HG03520 (cell line): ENCODE measurements around the gene IFI30.
"Not testable (repeated sequence)": the region's sequence is repeated elsewhere in the genome, so short reads cannot be mapped to it uniquely, and the experiment has no call there.

Experiments used
- ATAC-seq: cut with Tn5 transposase; IDR thresholded peaks from one replicate; pipeline ENCODE4 v1.9.1; 2021; ENCODE audit warnings: mild to moderate bottlenecking, moderate library complexity; ENCODE audit not compliant: unreplicated experiment

IFI30 gene

DNA sequence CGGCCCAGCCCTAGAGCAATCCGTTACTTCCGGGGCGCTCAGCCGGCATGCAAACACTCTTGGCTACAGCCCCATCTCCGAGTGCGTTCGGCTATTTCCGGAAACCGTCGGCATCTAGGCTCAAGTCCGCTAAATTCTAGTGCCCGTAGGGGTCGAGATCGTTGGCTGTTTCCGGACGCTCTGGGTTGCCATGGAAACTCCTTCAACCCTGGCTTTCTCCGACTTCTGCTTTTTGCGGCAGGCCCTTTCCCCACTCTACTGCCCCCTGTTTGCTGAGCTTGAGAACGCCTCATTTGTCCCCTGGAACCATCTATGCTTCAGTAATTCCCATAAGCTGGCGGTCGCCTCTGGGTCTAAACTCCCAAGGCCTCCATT, 21.2 kb upstream of the IFI30 start:
- ATAC-seq: peak; percentile 51

DNA sequence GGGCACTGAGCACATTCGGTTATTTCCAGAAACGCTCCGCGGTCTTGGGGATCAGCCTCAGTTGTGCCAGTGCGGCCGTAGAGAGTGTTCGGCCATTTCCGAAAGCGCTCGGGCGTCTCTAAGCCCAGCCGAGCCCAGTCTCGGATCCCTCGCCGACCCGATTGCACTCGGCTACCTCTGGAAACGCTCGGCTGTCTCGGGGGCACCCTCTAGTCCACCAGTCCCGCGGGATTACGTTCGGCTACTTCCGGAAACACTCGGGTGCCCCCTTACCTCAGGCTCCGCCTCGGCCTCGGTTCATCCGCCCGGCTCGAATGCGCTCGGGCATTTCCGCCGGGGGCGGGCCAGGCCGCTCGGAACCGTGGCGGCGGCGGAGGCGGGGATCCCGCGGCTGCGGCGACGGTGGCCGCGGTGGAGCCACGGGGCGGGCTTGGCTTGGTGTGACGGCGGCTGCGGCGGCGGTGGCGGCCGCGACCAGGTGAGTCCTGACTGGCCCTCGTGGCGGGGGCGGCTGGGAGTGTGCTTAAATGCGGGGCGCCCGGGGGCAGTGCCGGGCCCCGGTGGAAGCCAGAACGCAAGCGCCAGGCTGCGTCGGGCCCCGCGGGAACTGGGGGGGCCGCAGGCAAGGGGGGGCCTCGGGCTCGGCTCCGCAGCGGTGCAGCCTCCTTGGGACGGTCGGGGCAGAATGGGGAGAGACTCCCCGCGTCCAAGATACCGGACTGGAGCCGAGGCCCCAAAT, 20.6 kb upstream of the IFI30 start, which contains the start of gene PIK3R2:
PIK3R2 (plus strand) TSS at position 347 of the 739 bp plus-strand sequence. CDS start 2,717 bp downstream, outside the sequence.
- ATAC-seq: peak; percentile 64

DNA sequence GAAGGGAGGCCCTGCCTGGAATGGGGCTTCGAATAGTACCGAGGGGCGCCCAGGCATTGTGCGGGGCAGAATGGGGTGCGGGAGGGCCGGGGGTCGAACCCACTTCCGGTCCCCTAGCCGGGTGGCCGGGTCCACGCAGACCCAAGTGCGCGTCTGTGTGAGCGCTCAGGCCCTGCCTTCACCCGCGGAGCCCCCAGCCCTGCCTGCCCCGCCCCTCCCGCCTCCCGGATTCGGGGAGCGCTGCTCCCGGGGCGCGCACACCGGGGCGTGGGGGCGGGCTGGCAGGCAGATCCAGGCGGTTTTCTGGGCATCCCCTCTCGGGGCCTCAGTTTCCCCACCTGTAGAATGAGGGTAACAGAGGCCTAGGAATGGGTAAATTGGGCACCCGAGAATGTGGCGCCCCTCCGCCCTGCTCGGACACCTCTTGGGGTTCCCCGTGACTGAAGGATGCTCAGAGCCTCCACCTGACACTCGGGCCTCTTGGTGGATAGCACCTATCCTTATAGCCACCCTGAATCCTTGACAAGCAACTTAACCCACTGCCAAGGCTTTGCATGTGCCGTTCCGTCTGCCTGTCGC, 20.0 kb upstream of the IFI30 start:
- no peak for ATAC-seq

DNA sequence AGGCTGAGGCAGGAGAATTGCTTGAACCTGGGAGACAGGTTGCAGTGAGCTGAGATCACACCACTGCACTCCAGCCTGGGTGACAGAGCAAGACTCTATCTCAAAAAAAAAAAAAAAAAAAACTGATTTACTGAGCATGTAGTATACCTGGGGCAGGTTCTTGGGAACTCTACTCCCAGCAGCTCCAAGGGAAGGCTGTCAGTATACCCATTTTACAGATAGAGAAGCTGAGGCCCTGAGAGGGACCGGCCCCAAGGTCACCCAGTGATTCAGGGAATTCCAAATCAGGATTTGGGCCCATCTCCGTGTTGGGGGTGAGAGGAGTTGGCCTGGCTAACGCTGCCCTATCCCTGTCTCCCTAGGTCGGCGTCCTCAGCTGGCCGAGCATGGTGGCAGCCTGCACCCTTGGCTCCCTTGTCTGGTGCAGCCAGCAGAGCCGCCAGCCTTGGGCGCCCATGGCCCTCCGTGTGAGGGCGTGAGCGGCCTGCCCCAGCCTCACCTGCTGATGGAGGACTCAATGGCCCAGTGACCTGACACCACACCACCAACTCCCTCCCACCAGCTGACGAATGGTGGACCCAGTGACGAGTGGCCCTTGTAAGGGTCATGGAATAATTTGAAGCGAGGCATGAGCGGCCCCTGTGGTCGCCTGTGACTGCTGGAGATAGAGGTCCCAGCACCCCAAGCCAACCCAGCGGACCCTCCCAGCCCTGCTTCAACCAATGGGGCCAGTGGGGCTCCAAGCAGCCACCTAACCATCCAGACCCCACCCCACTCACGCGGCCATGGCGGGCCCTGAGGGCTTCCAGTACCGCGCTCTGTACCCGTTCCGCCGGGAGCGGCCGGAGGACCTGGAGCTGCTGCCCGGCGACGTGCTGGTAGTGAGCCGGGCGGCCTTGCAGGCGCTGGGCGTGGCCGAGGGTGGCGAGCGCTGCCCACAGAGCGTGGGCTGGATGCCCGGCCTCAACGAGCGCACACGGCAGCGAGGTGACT, 18.2 kb upstream of the IFI30 start:
- no peak for ATAC-seq

DNA sequence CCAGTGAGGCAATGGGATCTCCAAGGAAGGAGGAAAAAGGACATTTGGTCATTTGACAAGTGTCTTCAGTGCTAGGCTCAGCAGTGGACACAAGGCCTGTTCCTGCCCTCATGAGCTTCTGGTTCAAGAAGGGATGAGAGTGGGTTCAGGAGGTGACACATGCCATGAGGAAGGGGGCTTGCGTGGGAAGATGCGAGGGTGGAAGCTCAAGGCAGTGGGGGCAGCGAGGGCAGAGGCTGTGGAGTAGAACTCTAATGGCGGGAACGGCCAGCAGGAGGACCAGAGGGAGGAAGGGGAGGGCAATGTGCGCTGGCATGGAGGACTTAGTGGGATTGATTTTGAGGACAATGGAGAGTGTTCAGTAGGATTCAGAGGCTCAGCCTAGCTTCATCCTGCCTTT, 17.3 kb upstream of the IFI30 start:
- ATAC-seq: no peak

DNA sequence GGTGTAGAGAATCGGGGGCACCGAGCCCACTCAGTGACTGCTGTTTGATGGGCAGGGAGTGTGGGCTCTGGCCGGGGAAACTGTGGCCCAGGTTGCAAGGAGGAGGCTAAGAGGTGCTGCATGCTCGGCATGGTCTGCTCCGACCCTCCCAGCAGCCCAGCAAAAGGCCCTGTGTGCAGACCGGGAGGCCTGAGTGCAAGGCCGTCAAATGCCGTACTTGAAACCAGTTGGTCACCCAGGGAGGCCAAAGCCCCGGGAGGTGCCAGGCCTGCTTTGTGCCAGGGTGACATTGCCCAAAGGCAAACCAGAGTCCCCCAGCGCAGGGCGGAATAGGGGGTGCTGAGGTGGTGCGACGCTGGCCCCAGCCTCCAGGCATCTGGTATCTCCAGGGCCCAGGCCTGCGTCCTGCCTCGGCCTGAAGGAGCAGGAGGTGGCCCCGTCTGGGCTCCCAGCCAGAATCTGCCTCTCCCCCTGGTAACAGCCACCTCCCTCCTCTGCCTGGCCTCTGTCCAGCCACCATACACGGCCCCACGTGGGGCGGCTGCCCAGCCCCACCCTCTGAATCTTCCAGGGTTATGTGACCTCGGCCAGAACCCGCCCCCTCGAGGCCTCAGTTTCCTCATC, 16.7 kb upstream of the IFI30 start:
- no peak for ATAC-seq

DNA sequence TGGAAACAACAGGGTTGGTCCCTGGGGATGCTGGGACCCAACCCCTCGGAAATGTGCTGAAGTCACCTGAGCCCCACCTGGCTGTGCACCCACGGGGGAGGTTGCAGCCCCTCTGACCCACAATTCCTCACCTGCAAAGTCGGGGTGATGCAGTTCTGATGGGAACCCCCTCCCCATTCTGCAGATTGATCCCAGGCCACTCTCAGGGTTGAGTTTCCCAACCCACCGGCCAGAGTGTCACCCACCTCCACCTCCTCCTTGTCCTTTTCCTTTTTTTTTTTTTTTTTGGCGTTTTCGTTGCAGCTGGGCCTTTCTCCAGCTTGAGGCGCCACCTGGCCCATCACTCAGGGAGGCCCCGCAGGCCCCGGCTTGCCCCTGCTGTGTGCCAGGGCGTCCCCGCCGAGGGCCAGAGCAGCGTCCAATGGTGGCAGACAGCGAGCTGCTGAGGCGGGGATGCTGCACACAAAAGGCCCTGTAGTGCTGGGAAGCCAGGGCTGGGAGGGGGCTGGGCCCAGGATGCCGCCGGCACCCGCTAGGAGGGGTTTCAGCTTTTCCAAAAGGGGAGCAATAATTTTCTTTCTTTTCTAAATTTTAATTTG, 16.0 kb upstream of the IFI30 start:
- ATAC-seq: no peak

DNA sequence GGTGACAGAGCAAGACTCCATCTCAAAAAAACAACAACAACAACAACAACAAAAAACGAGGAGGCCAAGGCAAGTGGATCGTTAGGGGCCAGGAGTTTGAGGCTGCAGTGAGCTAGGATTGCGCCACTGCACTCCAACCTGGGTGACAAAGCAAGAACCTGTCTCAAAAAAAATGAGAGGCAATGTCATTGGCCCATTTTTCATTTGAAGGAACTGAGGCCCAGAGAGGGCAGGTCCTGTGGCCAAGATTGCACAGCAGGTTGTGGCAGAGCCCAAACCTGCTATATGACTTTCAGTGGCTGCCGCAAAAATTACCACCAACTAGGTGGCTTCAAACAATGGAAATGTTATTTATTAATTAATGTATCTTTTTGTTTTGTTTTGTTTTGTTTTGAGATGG, 15.1 kb upstream of the IFI30 start:
- no peak for ATAC-seq

DNA sequence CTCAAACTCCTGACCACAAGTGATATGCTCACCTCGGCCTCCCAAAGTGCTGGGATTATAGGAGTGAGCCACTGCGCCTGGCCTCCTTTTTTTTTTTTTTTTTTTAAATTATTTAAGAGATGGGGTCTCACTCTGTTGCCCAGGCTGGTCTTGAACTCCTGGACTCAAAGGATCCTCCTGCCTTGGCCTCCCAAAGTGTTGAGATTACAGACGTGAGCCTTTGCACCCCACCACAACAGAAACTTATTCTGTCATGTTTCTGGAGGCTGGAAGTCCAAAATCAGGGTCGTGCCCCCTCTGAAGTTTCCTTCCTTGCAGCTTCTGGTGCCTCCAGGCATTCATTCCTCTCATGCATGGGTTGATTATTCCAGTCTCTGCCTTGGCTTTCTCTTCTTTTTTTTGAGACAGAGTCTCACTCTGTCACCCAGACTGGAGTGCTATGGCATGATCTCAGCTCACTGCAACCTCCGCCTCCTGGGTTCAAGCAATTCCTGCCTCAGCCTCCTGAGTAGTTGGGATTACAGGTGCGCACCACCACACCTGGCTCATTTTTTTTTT, 14.5 kb upstream of the IFI30 start:
- ATAC-seq: not testable (repeated sequence)

DNA sequence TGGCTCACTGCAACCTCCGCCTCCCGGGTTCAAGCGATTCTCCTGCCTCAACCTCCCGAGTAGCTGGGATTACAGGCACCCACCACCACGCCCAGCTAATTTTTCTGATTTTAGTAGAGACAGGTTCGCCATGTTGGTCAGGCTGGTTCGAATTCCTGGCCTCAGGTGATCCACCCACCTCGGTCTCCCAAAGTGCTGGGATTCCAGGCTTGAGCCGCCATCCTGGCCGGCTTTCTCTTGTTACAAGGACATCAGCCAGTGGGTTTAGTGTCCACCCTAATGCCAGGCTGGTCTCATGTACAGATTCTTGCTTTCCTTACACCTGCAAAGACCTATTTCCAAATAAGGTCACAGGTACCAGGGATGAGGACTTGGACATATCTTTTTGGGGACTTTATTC, 13.8 kb upstream of the IFI30 start:
- ATAC-seq: no peak

DNA sequence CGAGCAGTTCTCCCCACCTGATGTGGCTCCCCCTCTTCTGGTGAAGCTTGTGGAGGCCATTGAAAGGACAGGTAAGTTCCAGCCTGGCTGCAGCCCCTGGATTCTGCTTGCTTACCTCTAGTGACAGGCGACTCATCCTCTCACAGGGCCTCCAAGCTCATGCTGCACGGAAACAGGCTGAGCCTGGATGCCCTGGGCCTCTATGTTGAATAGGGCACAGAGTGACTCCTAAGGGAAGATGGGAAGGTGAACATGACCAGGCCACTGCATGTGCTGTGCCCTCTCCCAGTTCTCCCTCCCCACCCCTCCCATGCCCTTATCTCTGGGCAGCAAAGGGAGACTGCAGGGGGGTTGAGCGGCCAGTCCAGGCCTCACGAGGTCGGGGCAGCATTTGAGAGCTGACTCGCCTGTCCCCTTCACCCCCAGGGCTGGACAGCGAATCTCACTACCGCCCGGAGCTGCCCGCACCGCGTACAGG, 13.1 kb upstream of the IFI30 start:
- no peak for ATAC-seq

DNA sequence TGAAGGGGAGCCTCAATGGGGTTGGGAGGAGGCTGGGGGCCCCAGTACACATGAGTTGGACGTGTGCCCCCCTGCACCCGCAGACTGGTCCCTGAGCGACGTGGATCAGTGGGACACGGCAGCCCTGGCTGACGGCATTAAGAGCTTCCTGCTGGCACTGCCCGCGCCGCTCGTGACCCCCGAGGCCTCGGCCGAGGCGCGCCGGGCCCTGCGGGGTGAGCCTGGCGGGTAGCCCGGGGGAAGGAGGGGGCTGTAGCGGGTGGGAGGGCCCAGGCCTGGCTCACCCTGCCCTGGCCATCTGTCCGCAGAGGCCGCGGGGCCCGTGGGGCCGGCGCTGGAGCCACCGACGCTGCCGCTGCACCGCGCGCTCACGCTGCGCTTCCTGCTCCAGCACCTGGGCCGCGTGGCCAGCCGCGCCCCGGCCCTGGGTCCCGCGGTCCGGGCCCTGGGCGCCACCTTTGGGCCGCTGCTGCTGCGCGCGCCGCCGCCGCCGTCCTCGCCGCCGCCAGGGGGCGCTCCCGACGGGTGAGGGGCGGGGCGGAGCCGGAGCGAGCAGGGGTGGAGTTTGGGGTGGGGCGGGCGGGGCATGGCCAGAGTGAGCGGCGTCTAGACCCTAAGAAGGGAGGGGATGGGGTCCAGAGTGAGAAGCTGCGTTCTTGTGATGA, 12.5 kb upstream of the IFI30 start:
- ATAC-seq: peak; percentile 54

DNA sequence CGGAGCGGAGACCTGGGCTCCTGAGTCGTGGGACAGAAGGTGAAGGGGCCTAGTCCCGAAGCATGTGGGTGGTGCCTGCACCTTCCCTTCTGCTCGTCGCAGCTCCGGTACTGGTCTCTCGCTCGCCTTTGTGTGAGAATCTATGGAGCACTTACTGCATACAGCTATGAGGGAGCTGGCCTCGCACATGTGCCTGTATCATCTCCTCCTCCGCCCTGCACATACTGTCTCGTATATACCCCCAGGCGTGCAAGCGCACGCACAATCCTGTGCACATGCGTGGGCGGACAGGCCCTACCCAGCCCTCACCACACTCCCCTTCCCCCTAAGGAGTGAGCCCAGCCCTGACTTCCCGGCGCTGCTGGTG, 12.0 kb upstream of the IFI30 start:
- ATAC-seq: peak; percentile 15

DNA sequence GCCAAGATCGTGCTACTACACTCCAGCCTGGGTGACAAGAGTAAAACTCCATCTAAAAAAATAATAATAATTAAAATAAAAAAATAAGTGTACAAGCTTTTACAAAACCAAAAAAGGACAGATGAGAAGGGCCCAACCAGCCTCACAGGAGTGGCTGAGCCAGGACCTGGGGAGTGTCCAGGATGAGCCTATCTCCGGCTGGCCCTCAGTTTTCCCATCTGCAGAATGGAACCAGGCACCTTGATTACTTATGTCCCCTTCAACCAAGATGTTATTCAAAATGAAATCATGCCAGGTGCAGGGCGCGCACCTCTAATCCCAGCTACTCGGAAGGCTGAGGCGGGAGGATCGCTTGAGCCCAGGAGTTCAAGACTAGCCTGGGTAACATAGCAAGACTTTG, 9.5 kb upstream of the IFI30 start:
- ATAC-seq: no peak

DNA sequence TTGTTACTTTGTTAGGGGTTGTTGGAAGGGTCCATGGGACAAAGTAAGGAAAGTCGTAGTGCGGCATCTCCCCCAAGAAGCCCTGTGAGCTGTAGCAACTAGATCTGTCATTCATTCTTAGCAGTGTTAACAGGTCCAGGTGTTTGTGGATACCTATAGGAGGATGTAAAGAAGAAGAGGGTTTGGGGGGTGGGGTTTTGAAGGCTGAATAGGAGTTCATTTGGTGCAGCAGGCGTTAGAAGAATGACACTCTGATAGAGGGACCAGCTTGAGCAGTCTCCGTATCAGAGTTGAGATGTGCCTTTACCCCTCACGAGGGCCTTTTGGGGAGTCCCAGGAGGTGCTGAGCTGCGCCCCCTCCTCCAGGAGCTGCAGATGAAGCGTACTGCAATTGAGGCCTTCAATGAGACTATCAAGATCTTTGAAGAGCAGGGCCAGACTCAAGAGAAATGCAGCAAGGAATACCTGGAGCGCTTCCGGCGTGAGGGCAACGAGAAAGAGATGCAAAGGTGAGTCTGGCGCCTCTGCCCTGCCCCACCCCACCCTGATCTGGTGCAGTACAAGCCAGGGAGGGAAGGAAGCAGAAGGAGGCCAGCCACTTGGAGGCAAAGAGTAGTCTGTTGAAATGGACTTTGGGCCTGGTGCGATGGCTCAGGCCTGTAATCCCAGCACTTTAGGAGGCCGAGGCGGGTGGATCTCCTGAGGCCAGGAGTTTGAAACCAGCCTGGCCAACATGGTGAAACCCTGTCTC, 7.6 kb upstream of the IFI30 start:
- no peak for ATAC-seq

DNA sequence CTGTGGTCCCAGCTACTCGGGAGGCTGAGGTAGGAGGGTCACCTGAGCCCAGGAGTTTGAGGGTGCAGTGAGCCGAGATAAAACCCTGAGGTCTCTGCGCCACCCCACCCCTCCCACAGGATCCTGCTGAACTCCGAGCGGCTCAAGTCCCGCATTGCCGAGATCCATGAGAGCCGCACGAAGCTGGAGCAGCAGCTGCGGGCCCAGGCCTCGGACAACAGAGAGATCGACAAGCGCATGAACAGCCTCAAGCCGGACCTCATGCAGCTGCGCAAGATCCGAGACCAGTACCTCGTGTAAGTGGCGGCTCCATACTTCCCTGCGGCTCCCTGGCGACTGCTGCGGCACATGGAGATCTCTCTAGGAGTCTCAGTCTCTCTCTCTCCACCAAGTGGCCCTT, 6.6 kb upstream of the IFI30 start:
- no peak for ATAC-seq

DNA sequence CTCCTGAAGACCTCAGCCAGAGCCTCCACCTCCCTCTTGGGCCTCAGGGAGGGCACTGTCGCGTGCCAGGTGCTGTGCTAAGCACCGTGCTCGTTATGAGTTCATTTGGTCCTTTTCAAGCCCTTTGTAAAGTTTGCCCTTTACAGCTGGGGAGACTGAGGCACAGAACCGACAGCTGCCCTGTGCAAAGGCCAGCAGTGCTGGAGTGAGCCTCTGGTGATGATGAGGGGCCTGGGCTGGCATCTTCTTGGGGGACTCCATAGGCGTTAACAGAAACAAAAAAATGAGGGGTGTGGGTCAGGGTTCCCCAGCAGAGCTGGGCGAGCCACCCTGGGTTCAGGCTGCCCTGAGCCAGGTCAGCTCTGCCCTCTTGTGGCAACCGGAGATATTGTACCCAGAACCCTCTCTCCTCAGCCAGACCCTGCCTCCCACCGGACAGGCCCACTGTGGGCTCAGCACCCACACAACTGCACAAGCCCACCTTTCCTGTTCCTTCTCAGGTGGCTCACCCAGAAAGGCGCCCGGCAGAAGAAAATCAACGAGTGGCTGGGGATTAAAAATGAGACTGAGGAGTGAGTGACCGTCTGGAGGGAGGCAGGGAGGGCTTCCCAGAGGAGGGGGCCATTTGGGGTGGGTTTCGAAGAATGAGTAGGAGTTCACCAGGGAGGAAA, 5.5 kb upstream of the IFI30 start:
- ATAC-seq: no peak

DNA sequence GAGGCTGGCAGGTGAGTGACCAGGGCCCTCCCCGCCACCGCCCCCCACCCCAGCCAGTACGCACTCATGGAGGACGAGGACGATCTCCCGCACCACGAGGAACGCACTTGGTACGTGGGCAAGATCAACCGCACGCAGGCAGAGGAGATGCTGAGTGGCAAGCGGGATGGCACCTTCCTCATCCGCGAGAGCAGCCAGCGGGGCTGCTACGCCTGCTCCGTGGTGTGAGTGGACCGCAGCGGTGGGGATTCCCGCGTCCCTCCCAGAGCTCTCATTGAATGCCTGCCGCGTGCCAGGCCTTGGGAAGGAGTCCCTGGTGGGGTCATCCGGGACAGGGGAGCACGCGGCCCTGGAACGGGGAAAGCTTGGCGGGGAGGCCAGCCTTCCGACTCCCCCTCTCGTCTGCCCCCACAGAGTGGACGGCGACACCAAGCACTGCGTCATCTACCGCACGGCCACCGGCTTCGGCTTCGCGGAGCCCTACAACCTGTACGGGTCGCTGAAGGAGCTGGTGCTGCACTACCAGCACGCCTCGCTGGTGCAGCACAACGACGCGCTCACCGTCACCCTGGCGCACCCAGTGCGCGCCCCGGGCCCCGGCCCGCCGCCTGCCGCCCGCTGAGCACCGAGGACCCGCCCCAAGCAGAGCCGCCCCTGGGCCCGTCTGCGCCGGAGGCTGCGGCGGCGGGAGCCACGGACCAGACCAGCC, 4.8 kb upstream of the IFI30 start:
- no peak for ATAC-seq
